Measurements from ENCODE around the gene MPPED1.

Gene MPPED1

DNA sequence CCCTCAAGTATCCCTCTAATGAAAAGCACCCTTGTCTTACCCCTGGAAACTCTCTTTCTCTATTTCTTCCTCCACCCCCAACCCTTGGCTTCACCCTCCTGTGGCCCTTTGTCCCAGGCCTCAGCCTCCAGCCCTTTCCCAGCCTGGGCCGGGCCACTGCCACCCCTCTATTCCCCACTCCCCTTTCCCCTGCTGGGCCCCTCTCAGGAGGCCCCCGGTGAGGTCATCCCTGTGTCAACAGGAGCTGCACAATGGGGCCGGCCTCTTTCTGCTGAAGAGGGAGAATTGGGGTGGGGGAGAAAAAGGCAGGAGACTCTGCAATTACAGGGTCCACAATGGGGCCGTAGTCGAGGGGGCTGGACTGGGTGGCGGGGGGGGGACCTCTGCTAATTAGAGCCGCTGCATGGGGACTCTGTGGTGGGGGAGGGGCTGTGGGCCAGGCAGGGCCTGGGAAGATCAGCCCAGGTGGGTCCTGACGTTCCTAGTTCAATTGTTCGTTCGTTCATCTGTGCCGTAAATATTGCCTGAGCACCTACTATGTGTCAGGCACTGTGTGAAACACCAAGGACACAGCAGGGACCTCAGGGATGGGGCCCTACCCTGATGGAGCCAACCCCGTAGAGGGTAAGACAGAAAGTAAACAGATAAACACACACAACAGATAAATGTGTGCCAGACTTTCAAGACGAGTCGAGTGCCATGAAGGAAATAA is 18.5 kb upstream of the MPPED1 start:
- DNase-seq, result no peak

DNA sequence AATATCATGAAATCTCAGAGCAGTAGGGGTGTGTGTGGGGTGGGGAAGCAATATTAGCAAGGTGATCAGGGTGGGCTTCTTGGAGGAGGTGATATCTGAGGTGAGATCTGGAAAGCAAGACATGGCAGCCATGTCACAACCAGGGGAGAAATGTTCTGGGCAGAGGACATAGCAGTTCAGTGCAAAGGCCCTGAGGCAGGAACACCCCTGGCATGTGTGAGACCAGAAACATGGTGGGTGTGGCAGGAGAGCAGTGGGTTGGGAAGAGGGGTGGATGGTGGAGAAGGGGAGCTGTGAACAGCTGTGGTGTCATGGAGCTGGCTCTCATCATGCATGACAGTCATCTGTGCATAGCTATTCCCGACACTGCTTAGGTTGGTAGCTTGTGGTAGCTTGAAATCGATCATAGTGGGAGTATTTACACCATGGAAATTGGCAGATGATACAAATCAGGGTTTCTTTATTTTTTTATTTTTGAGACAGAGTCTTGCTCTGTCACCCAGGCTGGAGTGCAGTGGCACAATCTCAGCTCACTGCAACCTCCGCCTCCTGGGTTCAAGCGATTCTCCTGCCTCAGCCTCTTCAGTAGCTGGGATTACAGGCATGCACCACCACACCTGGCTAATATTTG is 17.9 kb upstream of the MPPED1 start:
- DNase-seq, result no peak

DNA sequence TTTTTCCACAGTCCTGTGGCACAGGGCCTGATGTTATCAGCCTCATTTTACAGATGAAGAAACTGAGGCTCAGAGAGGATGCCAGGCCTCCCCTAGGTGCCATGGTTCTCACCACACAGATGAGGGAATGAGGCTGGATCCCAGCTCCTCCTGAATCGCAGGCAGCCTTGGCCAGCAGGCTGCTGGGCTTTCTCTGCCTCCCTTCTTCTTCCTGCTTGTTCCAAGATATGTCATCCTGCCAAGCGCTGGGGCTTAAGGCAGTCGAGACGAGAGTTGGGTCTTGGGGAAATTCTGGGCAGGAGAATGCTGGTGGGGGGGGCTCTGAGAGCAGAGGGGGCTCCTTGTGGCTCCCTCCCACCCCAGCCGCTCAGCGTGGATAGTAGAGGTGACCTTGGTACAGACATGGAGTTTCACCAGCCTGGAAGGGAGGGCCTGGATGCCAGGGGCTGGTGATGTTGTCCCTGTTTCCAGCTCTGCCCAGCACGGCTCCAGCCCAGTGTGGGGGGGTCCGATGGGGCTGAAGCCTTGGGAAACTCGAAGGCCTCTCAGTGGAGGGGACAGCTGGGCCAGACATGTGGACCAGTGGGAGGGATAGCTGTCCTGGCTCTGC is 16.6 kb upstream of the MPPED1 start:
- DNase-seq, result no peak

DNA sequence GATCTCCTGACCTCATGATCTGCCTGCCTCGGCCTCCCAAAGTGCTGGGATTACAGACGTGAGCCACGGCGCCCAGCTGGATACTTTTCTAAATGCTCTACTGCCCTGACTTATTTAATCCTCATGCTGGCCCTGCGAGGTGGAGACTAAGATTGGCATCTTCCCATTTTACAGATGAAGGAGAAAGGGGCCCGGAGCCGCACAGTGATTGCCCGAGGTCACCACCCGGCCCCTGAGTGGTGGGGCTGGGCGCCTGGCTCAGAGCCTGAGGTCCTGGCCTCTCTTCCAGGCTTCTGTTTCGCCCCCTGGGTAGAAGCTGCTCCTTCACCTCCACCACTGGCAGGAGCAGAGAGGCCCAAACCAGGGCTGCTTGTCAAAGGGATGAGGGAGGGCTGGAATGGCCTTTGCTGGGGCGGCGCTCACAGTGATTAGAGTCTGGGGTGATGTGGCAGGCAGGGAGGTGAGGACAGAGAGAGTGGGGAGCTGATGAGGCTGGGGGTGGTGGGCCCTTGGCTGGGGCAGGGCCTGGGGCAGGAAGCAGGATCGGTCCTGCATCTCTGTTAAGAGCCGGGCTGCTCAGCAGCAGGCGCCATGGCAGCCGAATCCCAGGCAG is 15.4 kb upstream of the MPPED1 start:
- no peak for DNase-seq

DNA sequence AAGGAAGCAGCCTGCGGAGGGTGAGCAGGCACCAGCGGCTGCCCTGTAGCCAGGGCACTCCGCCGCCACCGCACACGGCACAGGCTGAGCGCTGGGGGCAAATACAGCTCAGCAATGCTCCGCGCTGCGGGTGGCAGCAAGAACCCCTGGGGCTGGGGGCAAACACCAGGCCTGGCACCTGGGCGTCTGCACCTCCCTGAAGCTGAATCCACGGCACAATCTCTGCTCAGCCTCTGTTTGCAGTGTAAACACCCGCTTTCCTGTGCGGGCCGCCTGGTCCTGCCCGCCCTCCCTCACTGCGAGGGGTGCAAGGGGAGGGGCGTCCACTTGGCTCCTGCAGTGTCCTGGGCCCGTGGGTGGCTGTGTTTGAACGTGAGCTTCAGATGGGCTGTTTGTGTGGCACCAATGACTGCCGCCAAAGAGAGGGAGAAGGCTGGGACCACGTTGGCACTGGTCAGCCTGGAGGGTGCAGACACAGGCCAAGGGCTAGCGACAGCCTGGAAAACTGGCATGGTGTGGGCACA is 14.8 kb upstream of the MPPED1 start:
- no peak for DNase-seq

DNA sequence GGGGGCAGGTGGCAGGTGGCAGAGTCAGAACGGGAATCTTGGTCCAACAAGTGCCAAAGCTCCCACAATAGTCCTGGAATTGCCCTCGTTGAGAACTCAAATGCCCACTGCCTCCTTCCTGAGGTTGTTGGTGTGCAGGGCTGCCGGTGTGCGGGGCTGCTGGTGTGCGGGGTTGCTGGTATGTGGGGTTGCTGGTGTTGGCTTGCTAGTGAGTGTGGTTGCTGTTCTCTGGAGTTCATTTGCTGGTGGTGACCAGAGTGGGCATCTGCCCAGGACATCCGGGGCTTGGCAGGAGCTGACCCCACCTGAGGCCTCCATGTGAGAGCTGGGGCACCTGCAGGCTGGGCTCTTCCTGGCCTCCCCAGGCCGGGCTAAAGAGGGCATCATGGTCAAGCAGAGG is 14.0 kb upstream of the MPPED1 start:
- no peak for DNase-seq

DNA sequence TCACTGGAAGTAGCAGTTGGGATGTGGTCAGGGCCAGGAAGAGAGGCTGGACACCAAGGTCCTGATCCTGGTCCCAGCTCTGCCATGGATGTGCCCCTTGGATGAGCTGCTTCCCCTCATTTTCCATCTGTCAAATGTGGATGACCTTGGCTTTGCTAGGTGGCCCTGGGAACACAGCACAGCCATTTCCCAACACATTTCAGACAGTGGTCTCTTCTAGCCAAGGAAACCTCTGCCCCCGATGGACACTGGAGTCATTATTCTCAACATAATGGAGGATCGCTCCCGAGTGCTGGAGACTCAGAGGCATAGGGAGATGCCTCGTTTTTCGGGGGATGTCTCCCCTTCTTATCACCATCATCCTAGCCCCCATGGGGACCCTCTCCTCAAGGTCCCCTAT is 13.6 kb upstream of the MPPED1 start:
- no peak for DNase-seq

DNA sequence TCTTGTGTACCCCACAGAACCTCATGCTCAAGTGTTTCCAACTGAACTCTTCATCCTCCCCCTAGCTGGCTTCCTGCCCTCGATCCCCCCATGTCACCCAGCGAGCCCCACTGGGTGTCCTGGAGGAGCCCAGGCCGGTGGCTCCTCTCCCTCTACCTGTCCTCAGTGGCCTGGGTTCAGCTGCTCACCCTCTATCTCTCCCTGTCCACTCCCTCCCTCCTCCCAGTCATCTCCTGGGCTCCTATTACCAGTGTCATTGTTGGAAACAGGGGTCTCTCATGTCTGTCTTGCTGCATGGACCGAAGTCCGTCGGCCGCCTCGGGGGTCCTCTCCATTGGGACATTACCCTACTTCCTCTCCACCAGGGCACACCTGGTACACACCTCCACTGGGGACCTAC is 12.9 kb upstream of the MPPED1 start:
- DNase-seq, result no peak

DNA sequence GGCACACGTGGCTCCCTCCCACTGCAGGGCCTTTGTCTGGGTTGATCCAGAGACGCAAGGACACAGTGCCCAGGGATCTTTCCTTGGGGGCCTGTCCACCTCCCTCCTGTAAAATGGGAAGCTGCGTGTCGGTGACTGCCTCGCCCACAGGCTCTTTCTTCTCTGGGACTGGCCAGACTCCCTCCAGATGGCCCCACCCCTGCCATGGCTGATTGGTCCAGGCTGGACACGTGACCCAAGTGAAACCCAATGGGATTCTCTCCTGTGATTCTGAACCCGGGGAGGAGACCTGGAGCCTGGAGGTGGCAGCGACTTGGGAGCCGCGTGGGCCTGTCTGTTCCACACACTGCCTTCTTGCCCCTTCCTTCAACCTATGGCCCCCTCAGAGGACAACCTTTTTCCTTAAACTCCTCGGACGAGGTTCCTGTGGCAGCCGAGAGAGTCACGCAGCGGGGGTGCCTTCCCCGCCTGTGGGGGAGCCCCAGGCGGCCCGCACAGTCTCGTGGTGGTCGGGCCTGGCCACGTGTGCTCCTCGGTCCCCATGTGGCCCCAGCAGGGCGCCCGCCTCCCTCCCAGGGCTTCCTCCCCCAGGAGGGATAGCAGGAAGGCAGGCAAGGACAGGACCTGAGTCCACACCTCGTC is 12.4 kb upstream of the MPPED1 start:
- no peak for DNase-seq

DNA sequence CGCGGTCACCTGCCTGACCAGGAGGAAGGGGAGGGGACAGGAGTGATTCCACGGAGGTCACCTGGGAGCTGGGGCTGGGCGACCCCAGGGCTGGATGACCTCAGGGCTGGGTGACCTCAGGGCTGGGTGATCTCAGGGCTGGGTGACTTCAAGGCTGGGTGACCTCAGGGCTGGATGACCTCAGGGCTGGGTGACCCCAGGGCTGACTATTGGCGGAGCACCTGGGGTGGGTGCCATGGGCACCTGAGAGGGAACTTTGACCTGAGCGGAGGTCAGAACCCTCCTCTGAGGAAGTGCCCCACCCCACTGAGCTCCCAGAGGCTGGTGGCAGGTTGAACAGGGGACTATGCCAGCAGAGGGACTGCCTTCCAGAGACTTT is 11.8 kb upstream of the MPPED1 start:
- no peak for DNase-seq

DNA sequence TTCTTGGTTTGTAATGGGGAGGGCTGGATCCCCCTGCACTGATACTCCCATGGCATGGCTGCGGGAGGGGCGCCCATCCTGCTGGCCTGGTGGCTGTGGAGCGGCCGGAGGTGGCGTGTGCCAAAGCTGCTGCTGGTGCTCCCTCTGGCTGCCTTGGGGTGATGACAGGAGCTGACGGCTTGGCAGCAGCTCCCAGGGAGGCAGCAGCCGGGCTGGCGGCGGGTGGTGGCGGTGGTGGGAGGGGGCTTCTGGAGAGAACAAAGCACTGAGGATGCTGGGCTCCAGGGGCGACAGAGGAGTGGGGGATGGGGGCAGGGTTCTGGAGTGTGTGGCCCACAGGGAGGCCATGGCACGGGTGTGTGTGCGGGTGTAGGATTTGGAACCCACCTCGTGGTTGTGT is 11.4 kb upstream of the MPPED1 start:
- DNase-seq, result no peak

DNA sequence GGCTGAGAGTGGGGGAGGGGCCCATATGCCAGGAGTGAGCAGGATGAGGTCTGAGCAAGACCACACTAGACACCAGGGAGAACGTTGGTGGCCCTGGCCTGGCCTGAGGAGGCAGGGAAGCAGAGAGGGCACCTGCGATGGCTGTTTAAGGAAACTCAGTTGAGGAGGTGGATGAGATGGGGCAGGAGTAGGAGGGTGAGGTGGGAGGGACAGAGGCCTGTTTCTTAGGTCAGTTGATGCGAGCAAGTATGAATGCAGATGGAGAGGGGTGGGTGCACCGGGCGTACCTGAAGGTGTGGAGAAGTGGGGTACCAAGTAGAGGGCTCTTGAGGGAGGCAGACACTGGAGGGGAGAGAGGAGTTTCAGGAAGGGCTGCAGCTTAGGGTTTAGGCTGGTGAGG is 10.6 kb upstream of the MPPED1 start:
- DNase-seq, result no peak

DNA sequence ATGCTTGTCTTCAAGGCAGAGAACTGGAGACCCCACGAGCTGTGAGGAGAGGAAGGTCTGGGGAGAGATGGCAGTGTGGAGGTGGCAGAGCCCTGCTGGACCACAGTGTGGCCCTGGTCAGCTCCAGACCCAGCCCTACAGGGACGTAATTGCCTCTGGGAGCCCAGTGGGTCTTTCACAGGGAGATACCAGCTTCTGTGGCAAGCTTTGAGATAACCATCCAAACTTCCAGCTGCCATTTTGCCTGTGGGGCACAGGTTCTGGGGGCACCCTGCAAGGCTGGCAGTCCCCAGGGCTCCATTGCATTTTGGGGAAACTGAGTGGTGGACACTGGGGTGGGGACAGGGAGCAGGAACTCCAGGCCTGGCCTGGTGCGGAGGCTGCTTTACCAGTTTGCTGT is 10.2 kb upstream of the MPPED1 start:
- DNase-seq, result no peak

DNA sequence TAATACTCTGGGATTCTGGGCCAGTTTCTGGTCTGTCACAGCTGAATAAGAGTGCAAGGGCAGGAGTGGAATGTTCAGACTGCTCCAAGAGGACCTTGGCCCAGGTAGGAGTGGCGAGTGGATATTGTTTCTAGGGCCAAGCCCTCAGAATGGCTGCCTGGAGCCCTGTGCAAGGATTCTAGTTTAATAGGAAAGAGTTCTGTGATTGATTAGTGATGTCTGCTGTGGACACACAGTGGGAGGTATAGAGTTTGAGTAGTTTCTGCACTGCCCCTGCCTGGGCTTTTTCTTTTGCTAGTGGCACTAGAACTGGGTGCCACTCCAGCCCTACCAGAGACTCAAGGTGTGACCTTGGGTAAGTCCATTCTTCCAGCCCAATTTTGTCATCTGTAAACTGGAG is 9.7 kb upstream of the MPPED1 start:
- DNase-seq, result no peak

DNA sequence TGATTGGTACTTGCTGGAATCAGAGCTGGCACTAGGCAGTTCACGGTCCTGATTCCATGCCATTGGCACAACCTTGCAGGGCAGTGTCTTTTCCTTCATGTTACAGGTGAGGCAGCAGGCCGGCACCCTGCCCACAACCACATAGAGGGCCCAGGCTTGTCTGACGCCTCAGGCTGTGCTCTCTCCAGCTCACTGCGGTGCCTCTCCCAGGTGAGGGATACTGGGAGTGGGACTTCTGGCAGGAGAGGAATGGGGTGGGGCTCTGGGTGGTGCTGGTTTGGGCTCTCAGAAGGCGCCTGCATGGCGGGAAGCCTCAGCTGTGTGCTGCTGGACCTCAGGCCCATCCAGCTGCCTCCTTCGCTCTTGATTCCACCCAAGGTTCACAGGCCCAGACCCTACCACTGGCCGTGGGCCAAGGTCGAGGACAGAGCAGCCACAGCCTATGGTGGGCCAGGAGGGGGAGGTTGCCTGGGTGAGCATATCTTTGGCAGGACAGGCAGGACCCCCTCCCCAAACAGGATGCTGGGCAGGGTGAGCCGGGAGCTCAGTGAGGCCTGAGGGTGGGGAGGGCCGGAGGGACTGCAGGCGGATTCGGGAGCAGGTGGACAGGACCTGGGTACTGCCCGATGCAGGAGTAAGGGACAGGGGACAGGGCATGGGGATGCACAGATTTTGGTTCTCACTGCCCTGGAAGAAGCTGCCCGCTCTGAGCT is 7.0 kb upstream of the MPPED1 start:
- no peak for DNase-seq

DNA sequence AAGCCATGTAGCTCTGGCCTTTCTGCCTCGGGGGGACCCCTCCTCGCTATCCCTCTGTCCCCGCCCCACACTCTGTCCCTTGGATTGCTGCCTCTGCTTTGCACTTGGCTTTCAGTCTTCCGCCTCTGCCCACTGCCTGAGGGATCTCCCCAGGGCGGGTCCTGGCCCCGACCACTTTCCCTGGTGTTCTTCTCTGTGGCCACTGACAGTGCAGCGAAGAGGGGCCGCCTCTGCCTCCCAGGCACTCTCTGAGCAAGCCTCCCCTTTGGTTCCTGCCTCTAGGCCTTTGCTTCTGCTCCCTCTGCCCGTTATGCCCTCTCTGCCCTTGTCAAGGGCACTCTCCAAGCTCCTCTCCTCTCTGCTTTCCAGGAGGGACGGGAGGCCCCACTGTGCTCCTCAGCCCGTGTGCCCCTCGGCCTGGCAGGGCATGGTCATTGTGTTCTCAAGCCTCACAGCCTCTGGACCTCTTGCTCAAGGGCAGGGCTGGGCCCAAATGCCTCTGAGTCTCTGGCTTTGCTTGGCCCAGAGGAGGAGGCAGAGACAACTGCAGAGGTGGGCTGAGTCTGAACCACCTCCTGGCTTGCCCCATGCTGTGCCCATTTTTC is 5.5 kb upstream of the MPPED1 start:
- DNase-seq, result no peak

DNA sequence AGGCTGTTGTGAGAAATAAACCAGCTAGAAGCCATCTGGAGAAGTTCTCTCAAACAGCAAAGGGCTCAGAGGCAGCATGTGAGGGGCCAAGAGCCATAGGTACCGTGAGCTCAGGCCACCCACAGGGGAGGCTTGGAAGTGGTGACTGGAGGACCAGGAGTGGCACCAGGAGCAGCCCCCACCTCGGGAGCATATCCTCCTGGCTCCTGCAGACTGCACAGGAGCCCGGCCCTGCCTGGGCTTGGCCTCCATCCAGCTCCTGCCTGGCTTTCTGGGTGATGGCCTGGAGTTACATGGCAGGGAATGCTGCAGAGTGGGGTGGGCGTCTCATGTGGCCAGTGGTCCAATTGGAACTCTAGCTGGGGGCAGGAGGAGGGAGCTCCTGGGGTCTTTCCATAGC is 4.2 kb upstream of the MPPED1 start:
- DNase-seq, result no peak

DNA sequence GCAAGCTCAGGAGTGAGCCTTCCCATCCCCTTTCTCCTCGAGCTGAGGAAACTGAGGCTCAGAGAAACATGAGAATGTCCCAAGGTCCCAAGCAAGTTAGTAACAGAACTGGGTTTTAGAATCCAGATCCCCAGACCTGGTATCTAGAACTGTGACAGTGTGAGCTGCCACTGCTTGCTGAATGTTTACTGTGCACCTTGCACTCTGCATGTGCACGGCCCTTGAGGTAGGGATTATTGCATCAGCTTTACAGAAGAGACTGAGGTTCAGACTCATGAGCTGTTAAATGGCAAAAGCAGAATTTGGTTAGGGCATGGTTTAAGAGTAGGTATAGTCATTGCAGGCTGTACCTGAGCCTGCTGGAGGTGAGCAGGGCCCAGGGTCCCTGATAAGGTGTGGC is 3.8 kb upstream of the MPPED1 start:
- DNase-seq, result no peak

DNA sequence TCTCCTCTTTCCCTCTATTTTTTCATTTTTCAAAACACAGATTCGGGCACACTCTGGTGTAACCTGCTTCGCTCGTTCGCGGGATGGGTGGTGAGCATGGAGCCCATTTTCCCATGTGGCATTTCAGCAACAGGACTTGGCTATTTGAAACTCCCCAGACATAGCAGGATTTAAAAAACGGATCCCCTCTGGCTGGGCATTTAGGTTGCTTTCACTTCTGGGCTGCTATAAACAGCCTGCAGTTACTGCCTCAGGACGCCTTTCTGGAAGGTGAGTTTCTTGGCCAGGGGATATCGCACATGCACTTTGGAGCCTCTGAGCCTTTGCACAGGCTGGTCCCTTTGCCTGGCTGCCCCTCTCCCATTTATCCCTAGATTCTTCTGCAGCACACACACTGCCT is 2.8 kb upstream of the MPPED1 start:
- no peak for DNase-seq

DNA sequence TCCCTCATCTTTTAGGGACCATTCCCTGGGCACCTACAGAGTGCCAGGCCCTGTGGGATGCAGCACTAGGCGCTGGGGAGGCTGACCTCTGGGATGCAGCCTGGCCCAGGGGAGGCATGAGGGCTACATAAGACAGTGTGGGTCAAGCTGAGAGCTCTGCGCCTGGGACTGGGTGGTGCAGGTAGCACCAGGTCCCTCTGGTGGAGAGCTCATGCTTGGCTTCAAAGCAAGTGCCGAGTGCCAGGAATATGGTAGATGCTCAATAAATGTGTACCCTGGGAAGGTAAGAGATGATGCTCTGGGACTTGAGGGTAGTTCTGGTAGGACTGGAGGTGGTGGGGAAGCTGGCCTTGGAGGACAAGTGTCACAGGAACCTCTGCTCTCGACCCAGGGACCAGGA is 2.0 kb upstream of the MPPED1 start:
- no peak for DNase-seq

DNA sequence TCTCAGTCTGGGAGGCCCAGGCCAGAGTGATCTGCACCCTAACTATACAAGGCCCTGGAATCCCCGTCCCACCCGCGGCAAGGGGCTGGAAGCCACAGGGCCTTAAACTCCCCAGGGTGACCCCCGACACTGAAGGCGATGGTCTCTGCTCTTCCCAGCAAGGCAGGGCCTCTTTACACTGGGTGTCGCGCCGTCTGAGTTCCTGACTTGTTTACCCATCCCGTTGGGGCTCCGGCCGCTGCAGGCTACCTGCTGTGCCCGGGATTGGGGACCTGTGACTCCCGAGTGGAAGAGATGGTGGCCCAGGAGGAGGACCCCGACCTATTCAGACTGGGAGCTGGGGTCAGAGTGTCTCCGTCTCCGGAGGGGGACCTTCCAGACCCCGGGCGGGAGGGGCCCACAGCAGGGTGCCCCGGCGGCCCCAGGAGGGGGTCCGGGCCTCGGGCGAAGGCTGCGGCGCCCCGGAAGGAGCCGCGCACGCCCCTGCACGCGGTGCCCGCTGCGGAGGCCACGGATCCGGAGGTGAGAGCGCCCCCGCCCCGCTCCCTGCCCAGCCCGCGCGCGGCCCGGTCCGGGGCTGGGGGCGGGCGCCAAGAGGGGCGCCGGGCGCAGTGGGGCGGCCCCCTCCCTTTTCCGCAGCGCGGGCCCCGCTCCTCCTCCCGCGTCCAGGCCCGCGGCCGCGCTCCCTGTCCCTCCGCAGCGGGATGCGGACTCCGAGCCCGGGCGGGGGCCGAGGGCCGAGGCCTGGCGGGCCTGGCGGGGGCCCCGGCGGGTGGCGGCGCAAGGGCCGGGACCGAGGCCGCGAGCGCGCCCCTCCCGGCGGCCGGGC is 560 bp upstream of the MPPED1 start:
- no peak for DNase-seq
